Stimulated activated CD8-positive, alpha-beta memory T cell treated with anti-CD3 and anti-CD28 coated beads, Interleukin-4, amount 100 ng/mL, for 24 hours (primary cell): ENCODE results near the gene PPP1R1B.

Experiments
- DNase-seq: peaks from one replicate; pipeline ENCODE4 v3.0.0-alpha.2; 2020; ENCODE audit warnings: low read depth

Gene PPP1R1B

GRCh38 chr17:39600288-39600996, 26.3 kb upstream of the PPP1R1B start:
- DNase-seq: no peak

- no peak for DNase-seq
Measured at GRCh38 chr17:39600997-39601597, 25.7 kb upstream of the PPP1R1B start.

DNA sequence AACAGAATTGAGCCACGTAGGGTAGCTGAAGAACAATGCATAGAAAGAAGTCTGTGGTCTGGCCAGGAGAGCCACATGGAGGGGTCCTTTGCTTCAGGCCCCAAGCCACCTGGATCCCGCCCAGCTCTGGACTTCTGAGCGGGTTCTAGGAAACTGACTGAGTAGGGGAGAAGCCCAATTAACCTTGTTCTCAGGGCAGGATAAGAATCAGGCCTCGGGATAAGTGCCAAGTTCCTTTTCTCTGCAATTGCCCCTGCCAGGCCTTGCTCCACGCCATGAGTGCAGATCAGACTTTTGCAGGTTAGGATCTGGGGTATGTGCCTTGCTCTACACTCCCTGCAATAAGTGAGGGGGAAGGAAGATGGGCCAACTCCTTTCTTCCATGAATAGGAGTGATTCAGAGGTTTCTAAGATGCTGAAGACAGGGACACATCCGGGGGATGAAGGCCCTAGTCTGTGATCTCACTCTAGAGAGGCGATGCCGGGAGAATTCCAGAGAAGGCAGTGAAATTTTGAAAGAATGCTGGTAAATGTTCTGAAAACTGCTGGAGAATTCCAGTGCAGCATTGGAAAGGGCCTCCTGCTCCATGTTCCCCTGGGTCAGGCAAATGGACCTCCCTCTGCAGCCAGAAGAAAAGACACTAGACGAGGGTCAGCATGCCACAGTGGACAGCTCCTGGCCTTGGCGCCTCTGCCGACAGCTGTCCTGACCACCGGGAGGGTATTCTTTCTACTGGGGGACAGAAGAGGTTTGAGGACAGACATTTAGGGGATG, 24.8 kb upstream of the PPP1R1B start:
- no peak for DNase-seq

DNA sequence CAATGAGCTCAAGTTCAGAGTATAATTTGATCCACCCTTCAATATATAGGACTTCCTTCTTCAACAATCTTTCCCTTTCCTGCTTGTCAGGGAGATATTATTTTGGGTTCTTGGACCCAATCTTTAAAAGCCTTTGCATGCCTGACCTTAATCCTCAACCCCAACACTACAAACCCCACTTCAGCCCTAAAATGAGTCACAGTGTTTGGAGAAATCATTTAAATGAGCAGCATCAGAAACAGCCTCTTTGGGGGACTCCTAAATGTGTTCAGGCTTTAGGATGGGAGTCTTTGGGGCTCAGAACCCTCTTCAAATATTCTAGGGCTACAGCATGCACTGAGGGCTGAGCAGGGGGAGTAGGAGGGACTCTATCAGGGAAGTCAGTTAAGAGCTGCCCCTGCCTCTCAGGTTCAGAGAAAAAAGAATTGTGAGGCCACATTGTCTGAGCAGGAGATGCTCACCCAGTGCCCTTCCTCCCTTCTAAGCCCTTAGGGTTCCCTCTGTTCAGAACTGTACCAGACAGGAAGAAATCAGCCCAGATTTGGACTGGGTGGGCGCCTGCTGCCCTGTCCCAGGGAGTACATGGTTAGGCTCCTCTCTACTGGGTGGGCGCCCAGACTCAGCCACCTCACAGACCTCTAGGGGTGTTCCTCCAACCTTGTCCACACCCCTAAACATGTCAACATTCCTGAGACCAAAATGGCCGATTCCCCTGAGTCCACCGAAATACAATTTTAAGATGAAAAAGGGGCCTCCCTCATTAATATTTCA, 24.0 kb upstream of the PPP1R1B start:
- DNase-seq: no peak

DNA sequence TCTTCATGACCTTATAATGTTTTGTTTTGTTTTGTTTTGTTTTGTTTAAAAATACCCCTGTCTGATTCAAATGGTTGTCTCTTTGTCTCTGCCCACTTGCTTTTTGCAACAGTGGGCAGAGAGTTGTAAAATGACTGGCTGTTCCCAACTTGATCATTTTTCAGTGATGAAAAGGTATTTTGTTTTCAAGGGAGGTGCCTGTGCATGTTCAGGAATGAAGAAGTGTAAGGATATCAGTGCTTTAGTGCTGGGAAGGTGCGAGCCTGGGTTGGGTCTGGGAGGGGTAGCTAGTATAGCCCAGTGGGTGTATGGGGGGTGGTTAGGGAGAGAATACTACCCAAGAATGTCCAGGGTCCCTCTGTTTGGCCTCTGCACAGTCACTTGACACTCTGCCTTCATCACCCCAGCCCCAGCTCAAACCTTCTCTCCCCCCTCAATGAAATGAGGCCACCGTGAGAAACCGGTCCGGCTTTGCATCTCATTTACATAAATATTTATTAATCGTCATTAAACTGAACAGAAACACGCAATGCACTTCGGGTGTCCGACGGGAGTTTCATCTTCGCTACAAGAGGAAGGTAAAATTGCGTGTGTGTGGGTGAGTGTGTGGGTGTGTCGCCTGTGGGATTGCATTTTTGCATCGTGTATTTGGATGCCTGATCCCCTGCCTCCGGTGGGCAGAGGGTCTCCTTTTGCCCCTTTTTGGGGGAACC, 23.3 kb upstream of the PPP1R1B start:
- no peak for DNase-seq

- no peak for DNase-seq
Measured at GRCh38 chr17:39604911-39605491, 21.8 kb upstream of the PPP1R1B start.

DNA sequence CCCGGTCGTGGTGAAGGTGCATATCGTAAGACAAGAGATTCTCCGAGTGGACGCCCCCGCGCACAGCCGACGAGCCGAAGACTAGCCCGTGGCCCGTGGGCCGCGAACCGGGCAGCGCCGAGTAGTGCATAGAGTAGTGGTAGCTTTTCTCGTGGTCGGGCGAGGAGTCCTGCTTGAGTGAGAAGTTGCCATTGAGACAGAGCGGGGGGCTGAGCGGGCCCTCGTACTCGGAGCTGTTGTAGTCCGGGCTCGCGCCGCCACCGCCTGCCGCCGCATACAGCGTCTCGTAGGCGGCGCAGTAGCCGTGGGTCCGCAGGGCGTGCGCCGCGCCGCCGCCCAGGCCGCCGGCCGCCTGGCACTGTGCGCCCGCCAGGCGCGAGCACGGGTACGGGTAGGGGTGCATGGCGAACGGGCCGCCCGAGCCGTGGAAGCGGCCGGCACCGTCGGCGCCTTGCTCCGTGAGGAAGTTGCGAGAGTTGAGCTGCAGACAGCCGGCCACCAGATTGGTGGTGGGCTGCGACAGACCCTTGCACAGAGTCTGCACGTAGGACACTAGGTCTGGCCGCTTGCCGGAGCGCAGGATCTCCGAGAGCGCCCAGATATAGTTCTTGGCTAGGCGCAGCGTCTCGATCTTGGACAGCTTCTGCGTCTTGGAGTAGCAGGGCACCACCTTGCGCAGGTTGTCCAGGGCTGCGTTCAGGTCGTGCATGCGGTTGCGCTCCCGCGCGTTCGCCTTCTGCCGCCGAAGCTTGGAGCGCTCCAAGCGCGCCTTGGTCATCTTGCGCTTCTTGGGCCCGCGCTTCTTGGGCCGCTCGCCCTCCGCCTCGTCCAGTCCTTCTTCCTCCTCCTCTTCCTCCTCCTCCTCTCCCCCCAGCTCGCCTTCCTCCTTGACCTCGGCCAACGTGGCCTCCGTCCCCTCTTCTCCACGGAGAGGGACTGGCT, 21.0 kb upstream of the PPP1R1B start:
- no peak for DNase-seq

DNA sequence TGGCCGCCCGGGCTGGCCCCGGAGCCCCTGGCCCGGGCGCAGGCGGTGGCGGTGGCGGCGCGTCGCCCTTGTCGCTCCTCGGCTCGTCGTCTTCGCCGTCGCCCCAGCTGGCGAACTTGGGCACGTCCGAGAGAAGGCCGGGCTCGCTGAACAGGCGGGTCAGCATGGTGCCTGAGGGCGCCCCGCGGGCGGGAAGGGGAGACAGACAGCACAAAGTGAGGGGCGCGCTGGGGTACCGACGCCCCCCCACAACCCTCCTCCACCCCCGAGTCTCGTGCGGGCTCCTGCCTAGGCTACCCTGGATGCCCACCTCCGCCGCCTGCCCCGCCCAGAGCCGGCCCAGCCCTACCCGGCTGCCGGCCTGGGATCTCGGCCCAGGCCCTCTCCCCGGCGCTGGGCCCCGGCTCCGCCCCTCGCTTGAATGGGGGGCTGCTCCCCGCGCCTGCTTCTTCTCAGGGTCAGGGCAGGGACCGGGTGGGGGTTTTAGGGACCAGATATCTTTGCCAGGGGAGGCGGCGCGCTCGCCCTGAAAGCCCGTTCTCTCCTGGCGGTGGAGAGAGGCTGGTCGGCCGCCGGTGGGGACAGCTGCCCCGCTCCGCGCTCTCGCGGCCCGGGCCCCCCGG, 20.2 kb upstream of the PPP1R1B start:
- no peak for DNase-seq

DNA sequence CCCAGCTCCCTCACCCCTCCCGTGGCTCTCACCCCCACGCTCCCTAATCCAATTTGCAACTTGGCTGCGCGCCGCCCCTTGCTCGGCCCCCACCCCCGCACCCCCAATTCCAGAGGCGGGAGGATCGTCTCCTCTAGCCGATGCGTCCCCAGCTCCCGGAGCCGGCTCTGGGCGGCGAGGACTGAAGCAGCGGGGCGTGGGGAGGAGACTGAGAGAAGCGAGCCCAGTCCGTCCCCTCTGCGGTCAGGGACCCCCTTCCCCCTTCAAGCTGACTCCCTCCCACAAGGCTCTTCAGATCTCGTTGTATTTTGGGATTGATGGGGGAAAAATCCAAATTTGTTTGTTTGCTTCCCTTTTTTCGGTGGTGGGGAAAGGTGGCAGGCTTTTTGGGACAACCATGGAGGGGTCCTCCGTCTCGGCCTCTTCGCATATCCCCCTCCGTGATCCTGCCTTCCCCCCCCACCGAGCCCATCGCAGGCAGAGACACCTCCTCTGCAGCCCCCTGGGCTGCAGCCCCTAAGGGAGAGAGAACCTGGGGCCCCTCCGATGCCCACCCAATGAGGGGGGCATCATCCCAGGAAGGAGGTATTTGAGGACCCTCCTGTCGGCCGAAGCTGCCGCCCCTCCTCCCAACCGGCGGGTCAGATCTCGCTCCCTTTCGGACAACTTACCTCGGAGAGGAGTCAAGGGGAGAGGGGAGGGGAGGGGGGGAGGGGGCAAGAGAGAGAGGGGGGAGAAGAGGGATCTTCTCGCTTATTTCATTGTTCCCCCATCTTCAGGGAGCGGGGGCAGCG, 19.5 kb upstream of the PPP1R1B start:
- no peak for DNase-seq

- DNase-seq: no peak
Measured at GRCh38 chr17:39607851-39608130, 19.0 kb upstream of the PPP1R1B start, which contains the start of gene NEUROD2. Gene NEUROD2, minus strand, starts transcription at chr17:39607920. Its CDS starts 1,321 bp downstream, at chr17:39606599.

GRCh38 chr17:39608142-39608981, 18.4 kb upstream of the PPP1R1B start:
- DNase-seq: no peak

GRCh38 chr17:39609416-39610025, 17.2 kb upstream of the PPP1R1B start:
- DNase-seq: no peak

- DNase-seq: no peak
Measured at GRCh38 chr17:39611401-39612112, 15.2 kb upstream of the PPP1R1B start.

DNA sequence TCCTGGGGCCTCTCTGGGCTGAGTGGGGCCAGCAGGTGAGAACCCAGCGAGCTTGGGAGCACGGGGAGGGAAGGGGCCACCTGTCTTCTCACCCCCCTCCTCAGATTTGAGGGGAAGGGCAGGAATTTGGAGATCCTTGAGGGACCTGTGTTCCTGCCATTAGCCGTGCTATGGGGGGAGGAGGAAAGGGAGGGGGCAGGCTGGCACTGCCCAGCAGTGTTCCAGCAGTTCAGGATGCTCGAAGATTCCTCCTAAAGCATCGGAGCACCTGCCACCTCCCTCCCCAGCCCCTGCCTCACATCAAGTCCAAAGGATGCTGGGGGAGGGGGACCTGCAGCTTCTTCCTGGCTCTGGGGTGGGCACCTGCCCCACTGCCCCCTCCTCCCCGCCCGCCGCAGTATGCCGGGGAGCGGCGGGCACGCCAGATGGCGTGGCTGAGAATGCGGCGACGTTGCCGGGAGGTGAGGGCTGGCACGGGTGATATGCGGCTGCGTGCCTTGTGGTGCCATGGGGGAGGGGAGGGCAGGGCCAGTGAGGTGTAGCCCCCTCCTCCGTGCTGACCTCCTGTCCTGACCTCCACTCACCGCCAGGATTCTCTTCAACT, 14.4 kb upstream of the PPP1R1B start:
- no peak for DNase-seq

GRCh38 chr17:39612935-39613464, 13.8 kb upstream of the PPP1R1B start:
- DNase-seq: no peak

GRCh38 chr17:39614545-39615157, 12.1 kb upstream of the PPP1R1B start:
- no peak for DNase-seq
